Measurements from ENCODE around the gene ZBP1.

ZBP1 gene

DNA sequence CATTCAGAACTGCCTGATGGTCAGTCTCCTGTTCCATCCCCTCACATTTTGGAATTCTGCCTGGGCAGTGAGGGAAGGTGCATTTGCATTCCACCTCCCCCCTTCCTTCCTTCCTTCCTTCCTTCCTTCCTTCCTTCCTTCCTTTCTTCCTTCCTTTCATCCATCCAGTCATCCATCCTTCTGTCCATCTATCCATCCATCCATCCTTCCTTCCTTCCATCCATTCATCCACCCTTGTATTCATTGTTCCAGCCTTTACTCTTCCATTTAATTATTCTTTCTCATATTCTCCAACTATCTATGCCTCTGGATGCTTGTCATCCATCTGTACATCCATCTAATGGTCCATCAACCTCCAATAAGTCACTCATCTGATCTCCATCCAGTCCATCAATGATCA lies 45.3 kb downstream of the ZBP1 start:
- H3F3A ChIP-seq (ENCODE audit: insufficient read depth, low read length): no peaks in the 10 kb centered on the region
- H3K9ac ChIP-seq (ENCODE audit: low read length): no peak overlapping the region
- H3K27me3 ChIP-seq (replicated peaks; ENCODE audit: insufficient read depth, low read length): peaks cover 98% of the 10 kb centered on the region
- no peaks in the 10 kb centered on the region for H3K9me2 ChIP-seq (replicated peaks; ENCODE audit: insufficient read depth, low read length)
- TF ChIP-seq, protein P1, sequence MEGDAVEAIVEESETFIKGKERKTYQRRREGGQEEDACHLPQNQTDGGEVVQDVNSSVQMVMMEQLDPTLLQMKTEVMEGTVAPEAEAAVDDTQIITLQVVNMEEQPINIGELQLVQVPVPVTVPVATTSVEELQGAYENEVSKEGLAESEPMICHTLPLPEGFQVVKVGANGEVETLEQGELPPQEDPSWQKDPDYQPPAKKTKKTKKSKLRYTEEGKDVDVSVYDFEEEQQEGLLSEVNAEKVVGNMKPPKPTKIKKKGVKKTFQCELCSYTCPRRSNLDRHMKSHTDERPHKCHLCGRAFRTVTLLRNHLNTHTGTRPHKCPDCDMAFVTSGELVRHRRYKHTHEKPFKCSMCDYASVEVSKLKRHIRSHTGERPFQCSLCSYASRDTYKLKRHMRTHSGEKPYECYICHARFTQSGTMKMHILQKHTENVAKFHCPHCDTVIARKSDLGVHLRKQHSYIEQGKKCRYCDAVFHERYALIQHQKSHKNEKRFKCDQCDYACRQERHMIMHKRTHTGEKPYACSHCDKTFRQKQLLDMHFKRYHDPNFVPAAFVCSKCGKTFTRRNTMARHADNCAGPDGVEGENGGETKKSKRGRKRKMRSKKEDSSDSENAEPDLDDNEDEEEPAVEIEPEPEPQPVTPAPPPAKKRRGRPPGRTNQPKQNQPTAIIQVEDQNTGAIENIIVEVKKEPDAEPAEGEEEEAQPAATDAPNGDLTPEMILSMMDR (IDR thresholded peaks at IDR 0.05; ENCODE audit: low read length): no peak
- no peak for TF ChIP-seq EZH2phosphoT487 (IDR thresholded peaks at IDR 0.05; ENCODE audit: low read length)
- TF ChIP-seq EZH2 (optimal IDR thresholded peaks at IDR 0.05; ENCODE audit: low read depth, low read length): no peak
- no peaks in the 10 kb centered on the region for H3K36me3 ChIP-seq (replicated peaks; ENCODE audit: insufficient read depth, low read length)
- no peak overlapping the region for H3K4me3 ChIP-seq (ENCODE audit: low read length)
- H3K4me2 ChIP-seq (ENCODE audit: low read depth, low read length): no peak overlapping the region
- no peaks in the 10 kb centered on the region for H4K20me1 ChIP-seq (ENCODE audit: insufficient read depth, low read length)
- H2AFZ ChIP-seq (ENCODE audit: low read length): no peak overlapping the region
- no peaks in the 10 kb centered on the region for H3K9me3 ChIP-seq (replicated peaks; ENCODE audit: insufficient read depth, low read length)
- no peaks in the 10 kb centered on the region for H3K79me2 ChIP-seq (ENCODE audit: low read length)
- no peaks in the 10 kb centered on the region for H3K4me1 ChIP-seq (ENCODE audit: low read length)
- DNase-seq: no peak
- no peak overlapping the region for H3K27ac ChIP-seq (ENCODE audit: low read length)

DNA sequence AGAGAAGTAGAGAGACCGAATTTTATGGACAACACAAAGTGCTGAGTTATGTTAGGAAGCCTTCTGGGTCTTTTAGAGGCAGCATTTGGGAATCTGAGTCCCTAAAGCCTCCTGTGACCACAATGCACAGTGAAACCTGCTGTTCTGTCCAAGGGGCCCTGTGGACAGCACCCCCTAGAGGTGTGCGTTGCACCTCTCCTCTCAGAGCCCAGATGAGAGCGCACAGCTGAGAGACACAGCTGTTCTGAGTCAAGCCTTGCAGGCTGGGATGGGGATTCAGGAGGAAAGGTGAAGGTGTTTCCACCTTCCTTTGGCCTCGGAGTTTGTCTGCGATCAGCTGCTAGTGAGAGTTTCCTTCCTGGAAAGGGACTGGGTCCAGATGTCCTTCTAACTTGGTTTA lies 46.3 kb downstream of the ZBP1 start:
- H3K4me2 ChIP-seq (ENCODE audit: low read depth, low read length): no peak overlapping the region

DNA sequence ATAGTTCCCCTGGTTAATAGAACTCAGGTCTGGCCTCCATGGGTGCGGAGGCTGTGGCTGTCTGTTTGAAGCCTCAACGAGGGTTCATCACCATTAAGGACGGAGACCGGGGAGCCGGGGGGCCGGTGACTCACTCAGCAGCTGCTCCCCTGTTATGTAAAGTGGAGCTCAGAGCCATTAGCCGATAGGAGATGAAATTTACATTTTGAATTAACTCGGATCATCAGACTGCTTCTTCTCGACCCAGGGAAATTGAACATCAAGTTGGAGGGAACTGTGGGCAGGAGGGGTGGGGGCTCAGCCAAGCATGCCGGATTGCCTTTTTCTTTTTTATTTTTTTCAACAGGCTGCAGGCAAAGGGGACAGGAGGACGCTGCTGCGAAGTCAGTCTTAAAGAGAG lies 47.0 kb downstream of the ZBP1 start:
- H3K36me3 ChIP-seq (replicated peaks; ENCODE audit: insufficient read depth, low read length): no peaks in the 10 kb centered on the region
- no peak overlapping the region for H3K9ac ChIP-seq (ENCODE audit: low read length)
- no peak for TF ChIP-seq EZH2 (optimal IDR thresholded peaks at IDR 0.05; ENCODE audit: low read depth, low read length)
- TF ChIP-seq, protein P1 (IDR thresholded peaks at IDR 0.05; ENCODE audit: low read length): no peak
- TF ChIP-seq EZH2phosphoT487 (IDR thresholded peaks at IDR 0.05; ENCODE audit: low read length): no peak
- H3K9me2 ChIP-seq (replicated peaks; ENCODE audit: insufficient read depth, low read length): no peaks in the 10 kb centered on the region
- no peak for DNase-seq
- no peak overlapping the region for H3K4me3 ChIP-seq (ENCODE audit: low read length)
- no peak overlapping the region for H2AFZ ChIP-seq (ENCODE audit: low read length)
- no peaks in the 10 kb centered on the region for H4K20me1 ChIP-seq (ENCODE audit: insufficient read depth, low read length)
- no peaks in the 10 kb centered on the region for H3K9me3 ChIP-seq (replicated peaks; ENCODE audit: insufficient read depth, low read length)
- H3K4me2 ChIP-seq (ENCODE audit: low read depth, low read length): no peak overlapping the region
- H3K79me2 ChIP-seq (ENCODE audit: low read length): no peaks in the 10 kb centered on the region
- no peaks in the 10 kb centered on the region for H3K4me1 ChIP-seq (ENCODE audit: low read length)
- H3K27ac ChIP-seq (ENCODE audit: low read length): no peak overlapping the region
- H3F3A ChIP-seq (ENCODE audit: insufficient read depth, low read length): no peaks in the 10 kb centered on the region
- H3K27me3 ChIP-seq (replicated peaks; ENCODE audit: insufficient read depth, low read length): peaks cover 98% of the 10 kb centered on the region

More for the DNA sequence above, 46.3 kb downstream of the ZBP1 start:
- no peaks in the 10 kb centered on the region for H3K36me3 ChIP-seq (replicated peaks; ENCODE audit: insufficient read depth, low read length)
- no peak overlapping the region for H2AFZ ChIP-seq (ENCODE audit: low read length)
- peaks cover 98% of the 10 kb centered on the region for H3K27me3 ChIP-seq (replicated peaks; ENCODE audit: insufficient read depth, low read length)
- H3K9me3 ChIP-seq (replicated peaks; ENCODE audit: insufficient read depth, low read length): no peaks in the 10 kb centered on the region
- TF ChIP-seq, protein P1 (IDR thresholded peaks at IDR 0.05; ENCODE audit: low read length): peak; percentile 48
- no peak for TF ChIP-seq EZH2phosphoT487 (IDR thresholded peaks at IDR 0.05; ENCODE audit: low read length)
- H3K27ac ChIP-seq (ENCODE audit: low read length): no peak overlapping the region
- no peaks in the 10 kb centered on the region for H3K4me1 ChIP-seq (ENCODE audit: low read length)
- H3K79me2 ChIP-seq (ENCODE audit: low read length): no peaks in the 10 kb centered on the region
- DNase-seq: no peak
- no peak overlapping the region for H3K9ac ChIP-seq (ENCODE audit: low read length)
- H4K20me1 ChIP-seq (ENCODE audit: insufficient read depth, low read length): no peaks in the 10 kb centered on the region
- no peak overlapping the region for H3K4me3 ChIP-seq (ENCODE audit: low read length)
- H3K9me2 ChIP-seq (replicated peaks; ENCODE audit: insufficient read depth, low read length): no peaks in the 10 kb centered on the region
- no peaks in the 10 kb centered on the region for H3F3A ChIP-seq (ENCODE audit: insufficient read depth, low read length)
